Activated CD4-positive, alpha-beta T cell treated with anti-CD3 and anti-CD28 coated beads, Interleukin-2, amount 10 ng/mL, durations not matched to agents 7 days and 5 days (primary cell): ENCODE data around the gene TOM1L1. TPM values are rescaled to one million over a fixed set of nuclear protein-coding genes. Genes with fewer than 3 reads are reported as not detected.
A peak's percentile ranks its signal among the peaks of the same experiment; 100 is the strongest.

ENCODE experiments used
- CTCF ChIA-PET: fragments of 350-600 bp; sonication (Branson Sonifier 250); formaldehyde crosslinking; loops from one replicate; lab custom pipeline; 2021; ENCODE audit warnings: antibody characterized with exemption; lab: Charles Lee
- POLR2A ChIA-PET: fragments of 350-600 bp; sonication (Branson Sonifier 250); formaldehyde crosslinking; loops from one replicate; lab custom pipeline; 2021; ENCODE audit warnings: antibody characterized with exemption; lab: Charles Lee
- DNase-seq: peaks from one replicate; pipeline ENCODE4 v3.0.0-alpha.2; 2020
- H3K27ac Mint-ChIP-seq: one replicate; pipeline ENCODE4 v1.8.0; 2021; ENCODE audit warnings: mild to moderate bottlenecking, moderate library complexity, mixed read lengths
- H3K27me3 Mint-ChIP-seq: one replicate; pipeline ENCODE4 v1.8.0; 2021; ENCODE audit warnings: mixed read lengths
- H3K36me3 Mint-ChIP-seq: one replicate; pipeline ENCODE4 v1.8.0; 2021; ENCODE audit warnings: low read depth, mixed read lengths
- H3K4me1 Mint-ChIP-seq: one replicate; pipeline ENCODE4 v1.8.0; 2021; ENCODE audit warnings: mixed read lengths
- H3K4me3 Mint-ChIP-seq: one replicate; pipeline ENCODE4 v1.8.0; 2021; ENCODE audit warnings: mild to moderate bottlenecking, moderate library complexity, mixed read lengths
- H3K9me3 Mint-ChIP-seq: one replicate; pipeline ENCODE4 v1.8.0; 2021; ENCODE audit warnings: mixed read lengths
- total RNA-seq, 2 experiments: library from RNA; stranded (reverse); gene quantifications; one replicate each; pipeline ENCODE4 v1.2.3, GENCODE V29; 2021

Gene TOM1L1
- total RNA-seq, 2 experiments from 2014 or later: 0.22 to 0.50 TPM

GRCh38 chr17:54969658-54970572 lies 69.3 kb downstream of the TOM1L1 start:
- H3K4me3 Mint-ChIP-seq: peak overlapping the region; percentile 5
- no peak for DNase-seq
- peaks cover 22% of the 10 kb centered on the region for H3K4me1 Mint-ChIP-seq
- H3K36me3 Mint-ChIP-seq: peaks cover 5% of the 10 kb centered on the region
- no peaks in the 10 kb centered on the region for H3K27me3 Mint-ChIP-seq
- POLR2A ChIA-PET: no interaction called here
- H3K27ac Mint-ChIP-seq: peak overlapping the region; percentile 2
- no peaks in the 10 kb centered on the region for H3K9me3 Mint-ChIP-seq
- CTCF ChIA-PET: interaction anchor here (2.4 kb wide), 1 partner anchor 10 kb away, joined by 9 read pairs; no protein-coding TSS in a partner anchor

DNA sequence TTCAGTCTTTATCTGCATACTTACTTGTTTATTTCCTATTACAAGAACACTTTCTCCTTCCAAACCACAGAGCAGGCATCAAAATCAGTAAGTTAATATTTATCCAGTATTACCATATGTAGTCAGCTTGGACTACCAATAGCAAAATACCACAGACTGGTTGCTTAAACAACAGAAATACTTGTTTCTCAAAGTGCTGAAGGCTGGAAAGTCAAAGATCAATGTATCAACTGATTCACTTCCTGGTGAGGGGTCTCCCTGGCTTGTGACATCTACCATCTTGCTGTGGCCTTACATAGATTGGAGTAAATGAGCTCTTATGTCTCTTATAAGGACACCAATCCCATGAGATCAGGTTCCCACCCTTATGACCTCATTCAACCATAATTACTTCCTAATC lies 70.5 kb downstream of the TOM1L1 start:
- Mint-ChIP-seq H3K4me1 (peaks cover 24% of the 10 kb centered on the region), H3K36me3 (peaks cover 1% of the 10 kb centered on the region), H3K4me3 (no peak overlapping the region), H3K9me3 (no peaks in the 10 kb centered on the region), H3K27me3 (no peaks in the 10 kb centered on the region), H3K27ac (no peak overlapping the region)
- CTCF ChIA-PET: interaction anchor here (0.5 kb wide), 1 partner anchor 552 kb away, joined by 5 read pairs; no protein-coding TSS in a partner anchor
- POLR2A ChIA-PET: no interaction called here
- no peak for DNase-seq

DNA sequence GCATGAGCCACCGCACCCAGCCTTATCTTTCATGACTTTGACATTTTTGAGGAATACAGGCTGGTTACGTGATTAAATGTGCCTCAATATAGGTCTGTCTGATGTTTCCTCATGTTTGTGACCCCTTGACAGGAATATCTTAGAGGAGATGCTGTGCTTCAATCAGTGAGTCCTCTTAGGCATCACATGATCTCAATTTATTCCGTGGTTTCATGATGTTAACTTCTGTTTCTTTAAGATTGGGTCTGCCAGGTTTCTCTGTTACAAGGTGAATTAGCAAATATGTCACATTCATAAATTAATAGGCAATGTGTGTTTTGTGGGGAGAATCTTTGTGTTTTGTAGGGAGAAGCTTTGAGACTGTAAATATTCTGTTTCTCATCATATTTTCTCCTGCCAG lies 71.2 kb downstream of the TOM1L1 start:
- no peaks in the 10 kb centered on the region for H3K27me3 Mint-ChIP-seq
- no peak for DNase-seq
- CTCF ChIA-PET: no interaction called here
- no peak overlapping the region for H3K4me3 Mint-ChIP-seq
- peaks cover 19% of the 10 kb centered on the region for H3K4me1 Mint-ChIP-seq
- H3K36me3 Mint-ChIP-seq: no peaks in the 10 kb centered on the region
- H3K9me3 Mint-ChIP-seq: no peaks in the 10 kb centered on the region
- POLR2A ChIA-PET: no interaction called here
- H3K27ac Mint-ChIP-seq: no peak overlapping the region

GRCh38 chr17:54972406-54973138 lies 71.9 kb downstream of the TOM1L1 start:
- DNase-seq: no peak
- Mint-ChIP-seq H3K27me3 (no peaks in the 10 kb centered on the region), H3K27ac (no peak overlapping the region), H3K4me1 (peaks cover 15% of the 10 kb centered on the region), H3K36me3 (no peaks in the 10 kb centered on the region), H3K4me3 (no peak overlapping the region), H3K9me3 (no peaks in the 10 kb centered on the region)
- POLR2A ChIA-PET: no interaction called here
- CTCF ChIA-PET: interaction anchor here (0.8 kb wide), 1 partner anchor 259 kb away, joined by 3 read pairs; no protein-coding TSS in a partner anchor

DNA sequence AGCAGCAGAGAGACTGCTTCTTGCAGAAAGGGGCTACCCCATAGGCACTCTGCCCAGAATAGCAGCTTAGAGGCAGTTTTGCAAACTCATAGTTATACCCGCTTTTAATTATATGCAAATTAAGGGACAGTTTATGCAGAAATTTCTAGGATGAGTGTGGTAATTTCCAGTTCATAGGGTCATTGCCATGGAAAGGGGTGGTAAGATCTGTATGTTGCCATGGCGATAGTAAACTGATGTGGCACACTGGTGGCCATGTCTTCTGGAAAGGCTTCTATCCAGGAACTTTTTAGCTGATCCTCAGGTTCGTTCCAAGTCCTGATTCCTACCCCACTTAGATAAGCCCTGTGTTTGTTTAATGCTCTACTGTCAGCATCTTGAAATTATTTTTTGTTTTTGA lies 74.1 kb downstream of the TOM1L1 start:
- peaks cover 2% of the 10 kb centered on the region for H3K36me3 Mint-ChIP-seq
- ChIA-PET CTCF (no interaction called here), POLR2A (no interaction called here)
- no peaks in the 10 kb centered on the region for H3K9me3 Mint-ChIP-seq
- H3K27me3 Mint-ChIP-seq: no peaks in the 10 kb centered on the region
- DNase-seq: no peak
- H3K4me1 Mint-ChIP-seq: peaks cover 14% of the 10 kb centered on the region
- H3K4me3 Mint-ChIP-seq: no peak overlapping the region
- H3K27ac Mint-ChIP-seq: no peak overlapping the region

GRCh38 chr17:54976316-54976715 lies 75.7 kb downstream of the TOM1L1 start:
- Mint-ChIP-seq H3K9me3 (peaks cover 2% of the 10 kb centered on the region), H3K4me1 (peaks cover 11% of the 10 kb centered on the region), H3K36me3 (peaks cover 6% of the 10 kb centered on the region), H3K27ac (no peak overlapping the region), H3K4me3 (no peak overlapping the region), H3K27me3 (no peaks in the 10 kb centered on the region)
- ChIA-PET POLR2A (no interaction called here), CTCF (no interaction called here)
- DNase-seq: no peak

GRCh38 chr17:54977744-54978143 lies 77.1 kb downstream of the TOM1L1 start:
- H3K36me3 Mint-ChIP-seq: peaks cover 6% of the 10 kb centered on the region
- H3K9me3 Mint-ChIP-seq: peaks cover 2% of the 10 kb centered on the region
- no peak overlapping the region for H3K27ac Mint-ChIP-seq
- no peaks in the 10 kb centered on the region for H3K27me3 Mint-ChIP-seq
- H3K4me3 Mint-ChIP-seq: no peak overlapping the region
- CTCF ChIA-PET: no interaction called here
- peaks cover 11% of the 10 kb centered on the region for H3K4me1 Mint-ChIP-seq
- POLR2A ChIA-PET: no interaction called here
- no peak for DNase-seq

DNA sequence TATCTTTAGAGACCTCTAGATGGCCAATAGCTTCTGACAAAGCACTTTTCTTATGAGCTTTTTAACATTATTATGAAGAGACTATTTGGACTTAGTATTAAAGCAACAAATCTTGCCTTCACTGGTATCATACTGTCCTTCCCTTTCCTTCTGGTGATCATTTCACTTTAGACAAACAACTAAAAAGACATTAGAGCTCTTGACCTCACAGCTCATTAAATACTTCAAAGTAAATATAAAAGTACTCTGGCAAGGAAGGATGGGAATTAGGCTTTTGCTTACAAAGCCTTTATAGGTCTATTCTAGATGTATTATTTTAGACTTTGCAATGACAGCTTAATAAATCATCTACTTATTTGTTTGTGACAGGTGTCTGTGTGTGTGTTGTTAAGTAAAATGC lies 79.0 kb downstream of the TOM1L1 start:
- Mint-ChIP-seq H3K4me3 (no peak overlapping the region), H3K27ac (no peak overlapping the region), H3K9me3 (peaks cover 2% of the 10 kb centered on the region), H3K36me3 (peaks cover 6% of the 10 kb centered on the region), H3K4me1 (peaks cover 11% of the 10 kb centered on the region), H3K27me3 (no peaks in the 10 kb centered on the region)
- CTCF ChIA-PET: interaction anchor here (1.5 kb wide), 1 partner anchor 10 kb away, joined by 9 read pairs; the partner anchor contains the start of genes COX11 and STXBP4
- POLR2A ChIA-PET: no interaction called here
- DNase-seq: no peak

DNA sequence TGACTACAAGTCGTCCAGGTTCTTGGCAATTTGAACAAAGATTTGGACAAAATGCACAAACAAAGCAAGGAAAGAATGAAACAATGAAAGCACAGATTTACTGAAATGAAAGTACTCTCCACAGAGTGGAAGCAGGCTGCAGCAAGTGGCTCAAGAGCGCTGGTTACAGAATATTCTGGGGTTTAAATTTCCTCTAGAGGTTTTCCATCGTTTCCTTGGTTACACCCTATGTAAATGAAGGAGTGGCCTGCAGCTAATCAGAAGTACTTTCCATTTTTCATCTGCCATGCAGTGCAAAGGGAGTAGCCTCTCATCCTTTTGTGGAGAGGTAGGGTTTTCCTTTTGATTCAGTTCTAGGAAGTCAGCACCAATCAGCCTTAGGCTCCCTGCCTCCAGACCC lies 79.7 kb downstream of the TOM1L1 start:
- peaks cover 11% of the 10 kb centered on the region for H3K4me1 Mint-ChIP-seq
- no peak for DNase-seq
- POLR2A ChIA-PET: no interaction called here
- H3K27ac Mint-ChIP-seq: no peak overlapping the region
- CTCF ChIA-PET: interaction anchor here (1.5 kb wide), 1 partner anchor 11 kb away, joined by 9 read pairs; the partner anchor contains the start of genes COX11 and STXBP4
- peaks cover 2% of the 10 kb centered on the region for H3K9me3 Mint-ChIP-seq
- no peak overlapping the region for H3K4me3 Mint-ChIP-seq
- peaks cover 6% of the 10 kb centered on the region for H3K36me3 Mint-ChIP-seq
- no peaks in the 10 kb centered on the region for H3K27me3 Mint-ChIP-seq

GRCh38 chr17:54982399-54982798 lies 81.7 kb downstream of the TOM1L1 start:
- ChIA-PET CTCF (interaction anchor here (1.4 kb wide), 1 partner anchor 11 kb away, joined by 3 read pairs; no protein-coding TSS in a partner anchor), POLR2A (no interaction called here)
- no peak overlapping the region for H3K27ac Mint-ChIP-seq
- peaks cover 7% of the 10 kb centered on the region for H3K36me3 Mint-ChIP-seq
- H3K9me3 Mint-ChIP-seq: peaks cover 2% of the 10 kb centered on the region
- no peaks in the 10 kb centered on the region for H3K27me3 Mint-ChIP-seq
- no peak overlapping the region for H3K4me3 Mint-ChIP-seq
- DNase-seq: no peak
- no peaks in the 10 kb centered on the region for H3K4me1 Mint-ChIP-seq

DNA sequence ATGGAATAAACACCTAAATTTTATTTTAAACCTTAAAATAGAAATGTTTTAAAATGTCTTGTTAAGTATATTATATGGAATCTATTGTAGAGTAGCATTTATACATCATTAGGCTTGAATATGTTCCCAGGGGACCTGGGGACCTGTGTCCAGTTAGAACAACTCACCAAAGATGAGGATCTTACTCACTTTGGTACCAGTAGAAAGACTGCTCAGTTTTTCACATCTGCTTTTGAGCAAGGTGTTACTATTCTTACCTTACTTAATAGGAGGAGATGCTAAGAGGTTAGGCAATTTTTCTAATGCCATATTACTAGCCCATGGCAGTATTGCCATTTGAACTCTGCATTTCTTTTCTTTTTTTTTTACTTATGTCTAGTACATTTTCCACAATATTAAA lies 82.6 kb downstream of the TOM1L1 start:
- H3K27ac Mint-ChIP-seq: no peak overlapping the region
- H3K36me3 Mint-ChIP-seq: peaks cover 7% of the 10 kb centered on the region
- ChIA-PET POLR2A (no interaction called here), CTCF (interaction anchor here (1.4 kb wide), 1 partner anchor 10 kb away, joined by 3 read pairs; no protein-coding TSS in a partner anchor)
- H3K9me3 Mint-ChIP-seq: peaks cover 2% of the 10 kb centered on the region
- no peak overlapping the region for H3K4me3 Mint-ChIP-seq
- DNase-seq: no peak
- no peaks in the 10 kb centered on the region for H3K27me3 Mint-ChIP-seq
- H3K4me1 Mint-ChIP-seq: no peaks in the 10 kb centered on the region

DNA sequence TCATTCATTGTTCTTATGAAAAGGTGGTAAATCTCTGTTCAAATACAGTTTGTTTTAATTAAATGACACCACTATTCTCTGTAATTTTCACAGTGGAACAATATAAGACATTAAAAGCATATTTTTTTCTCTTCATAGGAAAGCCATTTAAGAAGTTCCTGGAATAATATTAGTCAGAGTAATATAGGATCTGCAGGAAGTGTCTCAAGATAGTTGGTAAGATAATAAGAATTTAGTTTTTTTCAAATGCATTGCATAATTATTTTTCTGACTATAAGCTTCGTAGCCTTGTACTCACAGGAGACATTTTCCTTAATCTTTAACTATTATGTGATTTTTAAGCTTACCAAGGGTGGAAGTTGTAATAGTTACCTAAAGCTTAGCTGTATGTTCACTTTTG lies 84.8 kb downstream of the TOM1L1 start:
- Mint-ChIP-seq H3K36me3 (peaks cover 5% of the 10 kb centered on the region), H3K4me1 (no peaks in the 10 kb centered on the region), H3K9me3 (peaks cover 2% of the 10 kb centered on the region), H3K4me3 (no peak overlapping the region), H3K27me3 (no peaks in the 10 kb centered on the region), H3K27ac (no peak overlapping the region)
- CTCF ChIA-PET: interaction anchor here (0.7 kb wide), 1 partner anchor 367 kb away, joined by 3 read pairs; no protein-coding TSS in a partner anchor
- POLR2A ChIA-PET: no interaction called here
- DNase-seq: no peak

DNA sequence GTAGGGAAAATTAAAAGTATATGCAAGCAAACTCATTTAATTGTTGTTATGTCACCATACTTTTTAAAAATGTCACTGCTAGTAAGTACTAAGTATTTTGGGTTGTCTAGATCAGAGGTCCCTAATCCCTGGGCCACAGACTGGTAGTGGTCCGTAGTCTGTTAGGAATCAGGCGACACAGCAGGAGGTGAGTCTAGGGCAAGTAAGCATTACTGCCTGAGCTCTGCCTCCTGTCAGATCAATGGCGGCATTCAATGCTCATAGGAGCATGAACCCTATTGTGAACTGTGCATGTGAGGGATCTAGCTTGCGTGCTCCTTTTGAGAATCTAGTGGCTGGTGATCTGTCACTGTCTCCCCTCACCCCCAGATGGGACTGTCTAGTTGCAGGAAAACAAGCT lies 89.5 kb downstream of the TOM1L1 start:
- no peaks in the 10 kb centered on the region for H3K9me3 Mint-ChIP-seq
- DNase-seq: no peak
- POLR2A ChIA-PET: no interaction called here
- peaks cover 1% of the 10 kb centered on the region for H3K36me3 Mint-ChIP-seq
- H3K4me3 Mint-ChIP-seq: no peak overlapping the region
- H3K27ac Mint-ChIP-seq: no peak overlapping the region
- CTCF ChIA-PET: no interaction called here
- no peaks in the 10 kb centered on the region for H3K27me3 Mint-ChIP-seq
- H3K4me1 Mint-ChIP-seq: no peaks in the 10 kb centered on the region
